ENCODE data around the gene JARID2.
A peak's percentile ranks its signal among the peaks of the same experiment; 100 is the strongest.

JARID2 gene

GRCh38 chr6:15477746-15478145, 231.9 kb downstream of the JARID2 start:
- no peak for DNase-seq

GRCh38 chr6:15479761-15480160, 233.9 kb downstream of the JARID2 start:
- DNase-seq, result no peak

GRCh38 chr6:15480525-15480924, 234.7 kb downstream of the JARID2 start:
- DNase-seq, result no peak

DNA sequence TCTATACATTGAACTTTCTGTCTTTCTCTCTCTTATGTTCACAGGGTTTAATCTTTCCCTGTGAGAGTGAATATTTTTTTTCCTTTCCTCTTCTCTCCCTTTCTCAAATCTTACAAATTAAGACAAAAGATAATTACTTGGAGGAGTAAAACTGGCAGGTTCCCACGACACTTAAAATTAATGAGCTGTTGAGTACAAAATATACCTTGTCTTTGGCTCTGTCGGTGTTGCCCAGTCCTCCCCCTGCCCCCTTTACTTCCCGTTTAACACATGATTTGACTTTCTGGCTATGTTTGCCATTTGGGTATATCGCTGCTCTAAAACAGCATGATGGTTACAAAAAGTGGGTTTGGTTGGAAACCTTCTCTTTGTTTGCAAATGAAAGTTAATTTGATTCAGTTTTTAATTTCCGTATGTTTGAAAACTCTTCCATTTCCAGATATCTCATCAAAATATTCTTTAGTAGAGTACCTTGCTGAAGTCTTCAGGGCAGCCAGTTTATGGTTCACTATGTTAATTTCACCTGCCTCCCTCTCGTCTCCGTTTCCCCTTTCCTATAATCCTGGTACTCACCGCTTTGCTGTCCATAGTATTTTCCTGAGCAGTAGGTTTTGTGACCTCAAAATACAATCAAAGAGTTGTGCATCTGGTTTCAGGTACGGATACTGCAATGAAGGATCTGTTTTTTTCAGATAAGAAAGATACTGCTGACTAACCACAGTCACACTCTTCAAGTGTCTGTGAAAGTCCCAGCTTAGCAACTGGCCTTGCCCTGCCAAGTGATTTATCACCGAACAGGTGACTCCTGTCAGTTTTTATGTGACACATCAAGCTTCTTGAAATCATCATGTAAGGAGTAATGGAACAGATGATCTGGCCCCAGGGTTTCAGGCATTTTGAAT, 235.8 kb downstream of the JARID2 start:
- no peak for DNase-seq

GRCh38 chr6:15483060-15483459, 237.2 kb downstream of the JARID2 start:
- no peak for DNase-seq

DNA sequence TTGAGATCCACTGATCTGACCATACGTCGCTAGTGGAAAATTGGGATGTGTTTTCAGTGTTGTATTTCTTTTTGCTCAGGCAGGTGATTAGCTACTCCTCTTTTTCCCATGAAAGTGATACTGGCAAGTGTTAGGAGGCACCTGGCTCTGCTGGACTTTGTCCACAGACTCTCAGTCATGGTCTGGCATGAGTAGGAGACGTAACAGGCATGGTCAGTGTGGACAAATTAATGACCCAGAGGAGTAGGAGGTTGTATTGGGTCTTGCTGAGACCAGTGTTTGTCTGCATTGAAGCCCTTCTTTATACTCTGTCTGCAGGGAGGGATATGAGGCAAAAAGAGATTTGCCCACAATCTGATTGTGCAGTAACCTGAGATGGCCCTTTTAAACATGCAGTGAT, 238.3 kb downstream of the JARID2 start:
- no peak for DNase-seq

DNA sequence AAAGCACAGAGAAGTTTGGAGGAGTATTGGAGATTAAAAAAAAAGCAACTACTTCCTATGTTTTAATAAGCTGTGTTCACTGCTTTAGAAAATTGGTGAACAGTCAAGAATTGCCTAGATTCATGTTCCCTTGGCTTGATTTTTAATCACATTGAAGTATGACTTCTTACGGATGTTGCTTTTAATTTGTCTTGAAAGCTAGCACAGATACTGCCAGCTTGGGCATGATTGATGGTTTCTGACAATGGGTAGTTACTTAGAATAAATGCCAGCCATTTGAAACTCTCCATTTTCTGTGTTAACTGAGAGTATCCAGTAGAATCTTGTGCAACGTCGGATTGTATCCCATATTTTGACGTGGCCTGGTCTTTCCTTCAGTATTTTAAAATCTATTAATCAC, 239.0 kb downstream of the JARID2 start:
- no peak for DNase-seq

DNA sequence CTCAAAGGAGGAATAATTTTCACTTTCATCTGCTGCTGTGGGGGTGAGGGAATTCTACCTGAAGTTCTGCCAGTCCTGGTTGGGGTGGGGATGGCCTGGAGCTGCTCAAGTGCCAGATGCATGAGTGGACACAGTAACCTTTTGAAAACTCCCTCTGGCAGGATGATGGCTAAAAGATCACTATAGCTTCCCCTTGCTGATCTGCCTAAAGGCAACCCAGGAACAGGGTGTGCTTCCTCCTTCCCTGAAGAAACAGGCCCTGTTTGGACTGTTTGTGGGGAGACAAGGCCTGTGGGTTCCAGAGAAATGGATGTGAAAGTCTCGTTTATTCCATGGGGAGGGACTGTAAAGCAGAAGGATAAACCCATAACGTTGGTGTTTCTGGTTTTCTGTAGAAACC, 240.1 kb downstream of the JARID2 start:
- no peak for DNase-seq

DNA sequence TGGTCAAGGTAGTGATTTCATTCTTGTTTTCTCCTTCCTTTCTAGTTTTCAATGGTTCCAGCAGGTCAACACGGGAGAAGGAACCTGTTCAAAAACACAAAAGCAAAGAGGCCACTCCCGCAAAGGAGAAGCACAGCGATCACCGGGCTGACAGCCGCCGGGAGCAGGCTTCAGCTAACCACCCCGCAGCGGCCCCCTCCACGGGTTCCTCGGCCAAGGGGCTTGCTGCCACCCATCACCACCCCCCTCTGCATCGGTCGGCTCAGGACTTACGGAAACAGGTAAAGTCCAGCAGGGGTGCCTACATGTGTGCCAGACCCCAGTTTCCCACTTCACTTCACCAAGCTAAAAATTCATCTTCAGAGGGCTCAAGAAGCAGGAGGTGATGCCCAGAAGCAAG, 241.4 kb downstream of the JARID2 start:
- no peak for DNase-seq

GRCh38 chr6:15489261-15489962, 243.5 kb downstream of the JARID2 start:
- DNase-seq, result no peak

DNA sequence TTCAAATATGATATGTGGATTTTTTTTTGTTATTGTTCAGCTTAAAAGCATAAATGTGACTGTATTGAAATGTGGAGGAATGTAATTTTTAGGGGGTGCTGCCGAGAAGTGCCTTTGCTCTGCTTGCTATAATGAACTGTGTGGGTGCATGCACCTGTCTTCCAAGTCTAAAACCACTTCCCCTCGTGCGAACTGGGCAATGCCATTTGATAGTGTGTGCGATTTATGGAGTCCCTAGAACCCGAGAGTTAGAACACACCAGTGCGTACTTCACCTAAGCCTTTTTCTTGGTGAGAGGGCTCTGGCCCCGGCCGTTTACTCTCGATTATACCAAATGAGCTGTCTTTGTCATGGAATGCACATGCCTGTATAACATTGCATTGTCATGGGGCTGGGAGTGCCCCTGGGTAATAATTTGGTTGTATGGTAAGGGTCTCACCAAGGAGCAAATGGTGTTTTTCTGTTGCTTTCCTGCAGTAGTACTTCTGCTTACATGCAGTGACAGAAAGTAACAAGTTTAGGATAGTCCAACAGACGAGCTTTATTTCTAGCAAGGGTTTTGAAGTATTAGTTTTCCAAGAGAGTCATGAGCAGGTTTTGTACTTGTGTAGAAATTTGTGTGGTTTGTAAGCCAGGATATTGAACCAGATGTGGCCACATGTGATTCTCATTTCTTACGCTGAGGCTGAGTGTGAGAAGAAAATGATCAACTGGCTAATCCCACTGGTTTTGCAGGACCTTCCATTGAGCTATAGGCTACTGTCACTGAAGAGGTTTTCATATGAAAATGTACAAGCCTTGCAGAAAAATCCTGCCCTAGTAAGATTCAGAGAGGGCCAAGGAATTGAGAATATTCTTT, 244.6 kb downstream of the JARID2 start:
- DNase-seq, result no peak

DNA sequence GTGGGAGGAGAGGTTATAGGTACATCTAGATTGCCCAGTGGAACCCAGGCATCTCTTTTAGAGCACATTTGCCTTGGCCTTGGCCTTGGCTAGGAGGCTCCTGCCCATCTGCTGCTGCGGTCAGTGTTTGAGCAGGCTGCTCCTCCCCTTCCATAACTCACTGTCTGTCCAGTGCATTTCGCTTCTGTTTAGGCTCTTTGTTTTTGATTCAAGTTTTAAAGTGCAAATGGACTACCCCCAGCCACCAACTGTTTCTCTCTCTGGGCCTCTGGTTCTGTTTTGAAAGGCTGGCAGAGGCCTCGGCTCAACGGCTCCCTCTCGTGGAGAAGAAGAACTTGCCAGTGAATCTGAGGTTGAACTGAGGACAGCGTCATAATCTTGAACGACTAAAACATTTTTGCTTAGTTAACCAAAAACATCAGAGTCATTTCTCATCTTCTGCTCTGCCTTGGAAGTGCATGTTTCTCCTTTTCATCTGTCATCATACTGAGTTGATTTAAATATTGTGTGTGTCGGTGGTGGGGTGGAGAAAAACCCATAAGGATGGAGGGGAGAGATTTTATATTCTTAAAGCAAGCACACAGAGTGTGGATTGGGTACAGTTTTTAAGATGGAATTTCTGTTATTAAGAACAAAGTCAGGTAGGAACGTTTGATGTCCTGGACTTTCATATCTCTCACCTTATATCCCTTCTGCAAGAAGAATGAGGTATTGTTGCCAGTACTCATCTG, 245.6 kb downstream of the JARID2 start:
- peak; percentile 43 for DNase-seq

- DNase-seq, result no peak
Measured at GRCh38 chr6:15491986-15492269, 246.1 kb downstream of the JARID2 start.

- DNase-seq, result no peak
Measured at GRCh38 chr6:15493437-15494168, 247.7 kb downstream of the JARID2 start.

GRCh38 chr6:15495375-15495901, 249.6 kb downstream of the JARID2 start:
- no peak for DNase-seq

DNA sequence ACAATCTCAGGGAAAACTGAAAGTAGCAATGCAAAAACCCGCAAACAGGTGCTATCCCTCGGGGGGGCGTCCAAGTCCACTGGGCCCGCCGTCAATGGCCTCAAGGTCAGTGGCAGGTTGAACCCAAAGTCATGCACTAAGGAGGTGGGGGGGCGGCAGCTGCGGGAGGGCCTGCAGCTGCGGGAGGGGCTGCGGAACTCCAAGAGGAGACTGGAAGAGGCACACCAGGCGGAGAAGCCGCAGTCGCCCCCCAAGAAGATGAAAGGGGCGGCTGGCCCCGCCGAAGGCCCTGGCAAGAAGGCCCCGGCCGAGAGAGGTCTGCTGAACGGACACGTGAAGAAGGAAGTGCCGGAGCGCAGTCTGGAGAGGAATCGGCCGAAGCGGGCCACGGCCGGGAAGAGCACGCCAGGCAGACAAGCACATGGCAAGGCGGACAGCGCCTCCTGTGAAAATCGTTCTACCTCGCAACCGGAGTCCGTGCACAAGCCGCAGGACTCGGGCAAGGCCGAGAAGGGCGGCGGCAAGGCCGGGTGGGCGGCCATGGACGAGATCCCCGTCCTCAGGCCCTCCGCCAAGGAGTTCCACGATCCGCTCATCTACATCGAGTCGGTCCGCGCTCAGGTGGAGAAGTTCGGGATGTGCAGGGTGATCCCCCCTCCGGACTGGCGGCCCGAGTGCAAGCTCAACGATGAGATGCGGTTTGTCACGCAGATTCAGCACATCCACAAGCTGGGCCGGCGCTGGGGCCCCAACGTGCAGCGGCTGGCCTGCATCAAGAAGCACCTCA, 250.7 kb downstream of the JARID2 start:
- DNase-seq, result no peak

DNA sequence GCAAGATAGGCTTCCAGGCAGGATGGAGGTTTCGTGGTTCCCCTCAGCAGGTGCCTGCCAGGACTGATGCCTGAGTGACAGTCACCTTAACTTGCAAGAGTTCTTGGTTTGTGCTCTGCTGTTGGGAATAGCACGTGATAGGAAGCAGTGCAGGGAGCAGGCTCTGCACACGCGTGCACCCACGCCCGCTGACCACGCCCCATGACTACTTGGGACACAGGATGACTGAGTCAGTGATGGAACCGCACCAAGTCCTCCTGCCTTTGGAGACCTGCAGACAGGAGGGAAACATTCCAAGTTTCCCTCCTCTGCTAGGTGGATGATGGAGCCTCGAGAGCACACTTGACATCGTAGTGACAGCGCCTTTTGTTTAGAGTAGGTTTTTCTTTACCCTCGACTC, 252.8 kb downstream of the JARID2 start:
- DNase-seq, result no peak

DNA sequence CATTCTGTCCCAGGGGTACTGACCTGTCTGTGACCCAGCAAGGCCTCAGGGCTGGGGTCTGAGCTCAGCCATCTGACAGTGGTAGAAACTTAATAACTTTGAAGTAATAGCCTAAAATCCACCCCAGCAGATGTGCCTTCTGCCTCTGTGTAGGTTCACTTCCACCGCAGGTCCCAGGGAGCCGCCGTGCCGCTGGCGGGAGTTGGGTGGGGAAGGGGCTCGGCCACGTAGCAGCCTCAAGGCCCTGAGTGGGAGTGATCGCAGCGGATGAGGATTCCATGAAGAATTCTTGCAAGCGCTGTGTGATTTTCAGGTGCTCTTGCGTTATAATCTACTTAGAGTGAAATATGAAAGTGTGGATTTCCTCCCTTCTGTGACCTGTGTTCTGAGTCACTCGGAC, 253.3 kb downstream of the JARID2 start:
- no peak for DNase-seq

DNA sequence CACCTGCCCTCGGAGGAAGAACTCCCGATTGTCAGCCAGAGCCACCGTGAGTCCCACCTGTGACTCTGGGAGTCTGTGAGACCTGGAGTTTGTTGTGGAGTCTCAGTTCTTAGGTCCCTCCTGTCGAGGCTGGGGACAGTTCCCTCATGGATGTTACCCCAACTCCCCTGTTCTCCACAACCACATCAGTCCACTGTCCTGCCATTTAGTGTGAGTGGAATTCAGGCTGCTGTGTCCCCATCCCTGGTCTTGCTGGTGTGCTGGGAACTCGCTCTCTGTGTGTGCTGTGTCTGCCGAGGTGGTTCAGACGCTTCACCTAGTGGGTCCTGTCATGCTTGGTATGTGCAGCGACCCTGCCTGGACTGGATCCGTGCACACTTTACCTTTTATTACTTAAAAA, 253.7 kb downstream of the JARID2 start:
- no peak for DNase-seq

DNA sequence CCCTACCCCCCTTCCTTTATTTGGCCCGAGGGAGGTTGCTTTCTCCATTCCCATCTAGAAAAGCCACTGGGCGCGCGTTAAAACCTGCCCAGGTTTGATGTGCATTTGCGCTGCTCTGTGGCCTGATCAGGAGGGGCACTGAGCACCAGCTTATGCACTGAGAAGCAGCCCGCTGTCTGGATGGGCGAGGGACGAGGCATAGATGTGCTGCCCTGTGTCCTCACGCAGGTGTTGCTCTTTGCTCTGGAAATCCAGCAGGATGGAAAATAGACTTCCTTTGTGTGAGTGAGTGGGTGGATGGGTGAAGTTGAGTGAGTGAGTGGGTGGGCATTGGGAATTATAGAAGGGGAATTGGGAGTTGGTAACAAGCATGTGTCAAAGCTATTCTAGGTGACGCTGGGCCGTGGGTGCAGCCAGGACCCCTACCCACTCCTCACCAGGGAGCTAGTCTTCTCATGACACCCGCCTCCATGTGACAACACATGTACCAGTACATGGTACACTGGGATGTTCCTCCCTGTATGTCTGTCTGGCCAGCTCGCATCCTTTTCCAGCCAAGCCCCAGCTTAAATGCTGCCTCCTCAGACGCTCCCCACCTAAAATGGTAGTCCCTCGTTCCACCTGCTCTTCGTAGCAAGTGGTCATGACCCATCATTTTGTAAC, 254.3 kb downstream of the JARID2 start:
- no peak for DNase-seq
